GM12872 (cell line): ENCODE measurements around the gene C5.

Source experiments
- TF ChIP-seq, protein P1 (sequence below): IDR thresholded peaks from 3 replicates; pipeline ENCODE4 v1.5.1; 2011; ENCODE audit warnings: low read depth, mild to moderate bottlenecking, low read length, moderate library complexity; ENCODE audit not compliant: insufficient read depth

C5 gene

DNA sequence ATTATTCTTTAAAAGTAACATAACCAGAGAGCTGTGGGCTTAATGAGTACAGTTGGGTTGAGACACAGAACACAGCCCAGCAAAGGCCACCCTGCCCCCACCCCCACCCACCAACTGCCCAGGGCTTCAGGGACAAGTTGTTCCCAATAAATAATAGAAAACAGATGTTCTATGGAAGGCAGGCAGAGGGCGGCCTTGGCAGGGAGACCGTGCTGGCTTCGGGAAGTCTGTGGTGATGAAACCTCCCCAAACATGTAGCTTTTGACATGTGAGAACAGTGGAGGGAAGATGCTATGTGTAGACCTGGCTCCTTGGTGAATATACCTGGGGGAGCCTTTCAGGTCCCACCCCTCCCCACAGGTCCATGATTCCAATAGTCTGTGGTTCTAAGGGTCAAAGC lies 133.5 kb downstream of the C5 start:
- TF ChIP-seq, protein P1, sequence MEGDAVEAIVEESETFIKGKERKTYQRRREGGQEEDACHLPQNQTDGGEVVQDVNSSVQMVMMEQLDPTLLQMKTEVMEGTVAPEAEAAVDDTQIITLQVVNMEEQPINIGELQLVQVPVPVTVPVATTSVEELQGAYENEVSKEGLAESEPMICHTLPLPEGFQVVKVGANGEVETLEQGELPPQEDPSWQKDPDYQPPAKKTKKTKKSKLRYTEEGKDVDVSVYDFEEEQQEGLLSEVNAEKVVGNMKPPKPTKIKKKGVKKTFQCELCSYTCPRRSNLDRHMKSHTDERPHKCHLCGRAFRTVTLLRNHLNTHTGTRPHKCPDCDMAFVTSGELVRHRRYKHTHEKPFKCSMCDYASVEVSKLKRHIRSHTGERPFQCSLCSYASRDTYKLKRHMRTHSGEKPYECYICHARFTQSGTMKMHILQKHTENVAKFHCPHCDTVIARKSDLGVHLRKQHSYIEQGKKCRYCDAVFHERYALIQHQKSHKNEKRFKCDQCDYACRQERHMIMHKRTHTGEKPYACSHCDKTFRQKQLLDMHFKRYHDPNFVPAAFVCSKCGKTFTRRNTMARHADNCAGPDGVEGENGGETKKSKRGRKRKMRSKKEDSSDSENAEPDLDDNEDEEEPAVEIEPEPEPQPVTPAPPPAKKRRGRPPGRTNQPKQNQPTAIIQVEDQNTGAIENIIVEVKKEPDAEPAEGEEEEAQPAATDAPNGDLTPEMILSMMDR, result no peak

DNA sequence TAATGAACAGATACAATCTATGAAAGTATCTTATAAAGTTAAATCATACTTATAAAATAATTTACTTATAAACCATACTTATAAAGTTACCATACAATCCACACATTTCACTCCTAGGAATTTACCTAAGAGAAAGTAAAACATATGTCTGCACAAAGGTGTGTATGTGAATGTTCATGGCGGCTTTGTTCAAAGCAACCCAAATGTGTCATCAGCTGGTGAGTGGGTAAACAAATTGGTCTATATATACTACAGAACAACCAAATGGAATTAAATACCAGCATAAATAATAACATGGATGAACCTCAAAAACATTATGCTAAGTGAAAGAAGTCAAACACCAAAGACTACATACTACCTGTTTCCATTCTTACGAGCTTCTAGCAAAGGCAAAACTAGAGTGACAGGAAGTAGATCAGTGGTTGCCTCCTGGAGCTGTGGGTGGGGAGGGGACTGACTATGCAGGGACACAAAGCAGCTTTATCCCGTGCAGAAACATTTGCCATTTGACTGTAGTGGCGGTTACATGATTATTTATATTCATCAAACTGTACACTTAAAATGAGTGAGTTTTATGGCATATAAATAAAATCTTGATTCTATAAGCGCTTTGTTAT lies 134.1 kb downstream of the C5 start:
- TF ChIP-seq, protein P1, result no peak

DNA sequence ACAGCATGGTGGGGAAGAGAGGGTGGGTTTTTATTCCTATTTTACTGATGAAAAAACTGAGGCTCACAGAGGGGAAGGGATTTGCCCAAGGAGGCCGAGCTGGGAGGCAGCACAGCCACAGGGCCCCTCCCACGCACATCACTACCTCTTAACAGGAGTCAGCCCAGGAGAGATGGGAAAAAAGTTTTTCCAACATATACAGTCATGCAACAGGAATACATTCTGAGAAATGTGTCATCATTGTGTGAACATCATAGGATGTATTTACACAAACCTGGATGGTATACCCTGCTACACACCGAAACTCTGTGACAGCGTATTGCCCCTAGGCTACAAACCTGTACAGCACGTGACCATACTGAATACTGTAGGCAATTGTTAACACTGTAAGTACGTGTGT lies 135.1 kb downstream of the C5 start:
- TF ChIP-seq, protein P1, result no peak

DNA sequence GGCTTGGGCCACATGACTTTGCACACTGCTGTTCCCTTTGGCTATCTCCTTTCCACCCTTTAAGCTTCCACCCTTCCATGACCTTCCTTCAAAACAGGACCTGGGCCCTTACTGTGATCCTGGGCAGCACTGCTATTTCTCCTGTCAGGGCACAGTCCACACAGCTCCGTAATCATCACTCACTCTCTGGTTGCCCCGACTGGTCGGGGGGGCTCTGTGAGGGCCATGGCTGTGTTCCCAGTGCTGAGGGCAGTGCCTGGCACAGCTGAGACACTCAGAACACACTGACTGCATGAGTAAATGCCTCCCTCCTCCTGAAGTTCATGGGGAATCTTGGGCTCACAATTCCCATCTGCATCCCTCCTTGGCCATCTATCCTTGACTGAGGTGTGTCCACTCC lies 135.7 kb downstream of the C5 start:
- TF ChIP-seq, protein P1, result no peak

DNA sequence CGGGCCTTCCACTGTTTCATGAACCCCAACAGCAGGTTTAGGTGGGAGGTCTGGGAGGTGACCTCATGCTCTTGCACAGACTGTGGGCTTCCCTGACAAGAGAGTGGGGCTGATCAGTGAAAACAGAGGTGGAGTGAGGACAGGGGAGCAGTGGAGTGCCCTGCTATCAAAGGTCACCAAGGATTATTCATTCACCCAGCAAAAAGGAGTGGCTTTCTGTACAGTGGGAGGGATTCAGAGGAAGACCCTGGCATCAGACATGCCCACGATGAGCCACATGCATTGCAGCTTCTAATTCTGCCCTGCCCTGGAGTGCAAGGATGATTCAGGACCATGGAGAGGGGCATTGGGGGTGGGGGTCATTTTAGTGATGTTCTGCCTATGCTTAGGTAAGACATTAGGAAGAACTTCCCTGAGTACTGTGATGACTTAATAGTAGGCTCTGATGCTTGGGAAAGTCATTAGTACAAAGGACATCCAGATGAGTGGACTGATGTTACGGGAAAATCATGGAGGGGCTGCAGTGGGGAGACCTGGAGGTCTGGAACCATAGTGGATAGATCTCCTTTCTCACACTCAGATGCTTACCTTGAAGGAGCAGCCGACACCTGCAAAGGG lies 136.3 kb downstream of the C5 start:
- TF ChIP-seq, protein P1, result no peak

DNA sequence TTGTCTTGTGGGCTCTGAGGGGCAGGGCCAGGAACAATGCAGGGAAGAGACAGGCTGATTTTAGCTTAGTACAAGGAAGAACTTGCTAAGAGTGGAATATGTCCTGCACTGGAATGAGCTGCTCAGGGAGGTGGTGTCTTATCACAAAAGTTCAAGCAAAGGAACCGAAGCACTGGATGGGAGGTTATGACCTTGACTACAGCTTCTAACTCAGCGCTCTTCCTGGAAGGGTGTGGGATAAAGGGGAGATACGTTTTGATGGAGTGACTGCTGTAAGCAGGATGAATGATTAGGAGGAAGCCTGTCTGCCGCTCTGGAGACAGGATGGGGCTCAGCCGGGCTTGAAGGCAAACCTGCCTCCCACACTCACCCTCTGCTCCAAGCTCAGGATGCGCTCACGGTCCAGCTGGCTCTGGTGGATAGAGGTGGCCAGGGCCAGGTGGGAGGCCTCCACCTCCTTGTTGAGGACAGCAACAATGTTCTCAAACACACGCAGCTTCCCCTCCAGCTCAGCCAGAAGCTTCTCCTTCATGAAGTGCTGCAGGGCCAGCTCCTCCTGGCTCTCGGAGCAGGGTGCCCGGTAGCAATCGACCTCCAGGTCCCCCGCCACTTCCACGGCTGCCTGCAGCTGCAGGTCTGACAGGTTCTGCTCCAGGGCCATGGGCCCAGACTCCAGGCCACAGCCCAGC lies 137.0 kb downstream of the C5 start:
- TF ChIP-seq, protein P1, result no peak

DNA sequence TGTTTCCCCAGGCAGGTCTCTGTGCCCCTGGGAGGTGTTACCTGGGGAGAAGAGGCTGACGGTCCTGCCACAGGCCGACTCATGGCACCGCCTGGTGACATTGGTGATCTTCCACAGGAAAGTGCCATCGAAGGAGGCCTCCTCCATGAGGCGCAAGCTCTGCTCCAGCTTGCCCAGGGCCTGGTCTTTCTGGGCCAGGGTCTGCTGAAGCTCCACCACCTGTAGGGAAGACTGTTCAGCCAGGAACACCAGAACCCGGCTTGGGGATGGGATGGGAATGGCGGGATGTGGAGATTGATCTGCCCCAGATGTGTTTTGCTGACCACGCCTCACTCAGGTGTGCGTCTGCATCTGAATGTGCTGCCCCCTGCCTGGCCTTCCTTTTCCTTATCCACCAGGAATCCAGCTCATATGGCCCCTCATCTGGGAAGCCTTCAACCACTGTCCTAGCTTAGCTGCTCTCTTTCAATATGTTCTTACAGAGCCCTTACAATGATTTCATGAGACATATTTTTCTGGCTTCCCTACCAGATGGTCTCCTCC lies 138.7 kb downstream of the C5 start:
- TF ChIP-seq, protein P1, result no peak
